Neural progenitor cell (in vitro differentiated cells): ENCODE data around the gene RPAP2.

Source experiments
- EZH2 ChIP-seq: fragments of 200-600 bp; sonication (generic); IDR thresholded peaks from 2 replicates; pipeline ENCODE4 v1.6.1; 2017; ENCODE audit warnings: antibody characterized with exemption, mild to moderate bottlenecking, moderate library complexity
- EZH2phosphoT487 ChIP-seq: fragments of 200-600 bp; sonication (generic); IDR thresholded peaks from 2 replicates; pipeline ENCODE4 v1.6.1; 2017; ENCODE audit warnings: antibody characterized with exemption
- TF ChIP-seq, protein P1 (sequence below): fragments of 200-600 bp; sonication (generic); IDR thresholded peaks from 2 replicates; pipeline ENCODE4 v1.5.1; 2017; ENCODE audit warnings: antibody characterized with exemption, mild to moderate bottlenecking

DNA sequence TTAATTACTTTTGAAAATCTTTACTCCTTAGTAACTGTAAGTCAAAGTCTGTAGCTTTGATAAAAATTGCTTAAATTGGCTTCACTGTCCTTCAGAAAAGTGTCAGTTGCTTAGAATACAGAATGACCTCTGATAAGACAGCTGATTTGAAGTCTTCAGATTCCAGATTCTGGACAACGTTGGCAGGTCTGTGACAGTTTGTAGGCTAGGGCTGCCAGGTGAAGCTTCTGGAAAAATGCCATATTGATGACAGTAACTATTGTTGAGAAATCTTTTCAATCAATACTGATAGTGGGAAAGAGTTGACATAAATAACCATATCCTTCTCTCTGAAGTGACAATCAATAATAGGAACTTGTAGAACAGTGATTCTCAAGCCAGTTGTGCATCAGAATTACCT lies 41.3 kb downstream of the RPAP2 start:
- TF ChIP-seq, protein P1, sequence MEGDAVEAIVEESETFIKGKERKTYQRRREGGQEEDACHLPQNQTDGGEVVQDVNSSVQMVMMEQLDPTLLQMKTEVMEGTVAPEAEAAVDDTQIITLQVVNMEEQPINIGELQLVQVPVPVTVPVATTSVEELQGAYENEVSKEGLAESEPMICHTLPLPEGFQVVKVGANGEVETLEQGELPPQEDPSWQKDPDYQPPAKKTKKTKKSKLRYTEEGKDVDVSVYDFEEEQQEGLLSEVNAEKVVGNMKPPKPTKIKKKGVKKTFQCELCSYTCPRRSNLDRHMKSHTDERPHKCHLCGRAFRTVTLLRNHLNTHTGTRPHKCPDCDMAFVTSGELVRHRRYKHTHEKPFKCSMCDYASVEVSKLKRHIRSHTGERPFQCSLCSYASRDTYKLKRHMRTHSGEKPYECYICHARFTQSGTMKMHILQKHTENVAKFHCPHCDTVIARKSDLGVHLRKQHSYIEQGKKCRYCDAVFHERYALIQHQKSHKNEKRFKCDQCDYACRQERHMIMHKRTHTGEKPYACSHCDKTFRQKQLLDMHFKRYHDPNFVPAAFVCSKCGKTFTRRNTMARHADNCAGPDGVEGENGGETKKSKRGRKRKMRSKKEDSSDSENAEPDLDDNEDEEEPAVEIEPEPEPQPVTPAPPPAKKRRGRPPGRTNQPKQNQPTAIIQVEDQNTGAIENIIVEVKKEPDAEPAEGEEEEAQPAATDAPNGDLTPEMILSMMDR, result no peak
- TF ChIP-seq EZH2 (no peak), EZH2phosphoT487 (no peak)
